ENCODE results near the gene NPIPA7. TPM values are rescaled to one million over a fixed set of nuclear protein-coding genes. Genes with fewer than 3 reads are reported as not detected.
"Not testable (repeated sequence)": the region's sequence is repeated elsewhere in the genome, so short reads cannot be mapped to it uniquely, and the experiment has no call there.

Gene NPIPA7
- total RNA-seq, 1 donor from 2014 or later = 5.8 TPM

- not testable (repeated sequence) for H3K4me1 Mint-ChIP-seq (ENCODE audit: unreplicated experiment); H3K36me3 Mint-ChIP-seq (ENCODE audit: low read depth, unreplicated experiment); H3K4me3 Mint-ChIP-seq (ENCODE audit: unreplicated experiment); H3K27ac Mint-ChIP-seq (ENCODE audit: unreplicated experiment); H3K27me3 Mint-ChIP-seq (ENCODE audit: unreplicated experiment); DNase-seq (ENCODE audit: low spot score); H3K9me3 Mint-ChIP-seq (ENCODE audit: unreplicated experiment)
These were observed 55.8 kb downstream of the NPIPA7 start for GRCh38 chr16:16434711-16435110.

- not testable (repeated sequence) for H3K36me3 Mint-ChIP-seq (ENCODE audit: low read depth, unreplicated experiment); DNase-seq (ENCODE audit: low spot score); H3K4me1 Mint-ChIP-seq (ENCODE audit: unreplicated experiment); H3K27ac Mint-ChIP-seq (ENCODE audit: unreplicated experiment); H3K9me3 Mint-ChIP-seq (ENCODE audit: unreplicated experiment); H3K27me3 Mint-ChIP-seq (ENCODE audit: unreplicated experiment); H3K4me3 Mint-ChIP-seq (ENCODE audit: unreplicated experiment)
These were observed 62.5 kb downstream of the NPIPA7 start for GRCh38 chr16:16441401-16441800.

Small RNAs within 50 kb of the gene (microRNA-seq; reads per million reads assigned to microRNA genes)
- not detected for gene MIR6511A3 (ENCODE audit: unreplicated experiment)
- not detected for gene MIR6770-2 (ENCODE audit: unreplicated experiment)

Other genes with a start within 250 kb of the NPIPA7 start
- 0.36 TPM for gene ABCC6, start 155.6 kb upstream of the NPIPA7 start, total RNA-seq (ENCODE audit: unreplicated experiment)
- gene NOMO3, start 146.6 kb upstream of the NPIPA7 start, total RNA-seq (ENCODE audit: unreplicated experiment) = 38.9 TPM